CD4-positive, alpha-beta T cell treated with Interleukin-15 for 1 hour (primary cell): ENCODE results near the gene PSORS1C1.
"Not testable (repeated sequence)": the region's sequence is repeated elsewhere in the genome, so short reads cannot be mapped to it uniquely, and the experiment has no call there.

Experiments used
- DNase-seq: peaks from one replicate; pipeline ENCODE4 v3.0.0-alpha.2; 2020

PSORS1C1 gene

GRCh38 chr6:31180500-31180899 lies 65.9 kb downstream of the PSORS1C1 start:
- DNase-seq = peak; percentile 68

- not testable (repeated sequence) for DNase-seq
Measured at GRCh38 chr6:31183287-31183686, 68.7 kb downstream of the PSORS1C1 start.

DNA sequence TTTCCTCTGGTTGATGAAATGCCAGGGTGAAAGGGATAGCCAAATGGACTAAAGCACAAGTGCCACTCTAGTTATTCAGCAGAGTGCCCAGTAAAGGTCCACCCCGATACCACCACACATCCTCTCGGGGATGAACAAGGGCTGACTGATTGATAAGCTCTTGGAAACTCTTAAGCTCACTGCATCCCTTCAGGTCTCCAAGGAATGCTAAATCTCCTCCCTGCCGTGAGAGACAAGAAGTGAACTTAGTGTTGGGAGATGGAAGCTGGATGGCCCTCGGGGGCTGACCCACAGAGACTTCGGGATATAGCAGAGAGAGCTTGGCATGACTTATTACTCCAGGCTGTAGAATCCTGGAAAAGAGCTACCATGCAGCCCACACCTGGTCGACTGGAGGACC lies 69.3 kb downstream of the PSORS1C1 start:
- not testable (repeated sequence) for DNase-seq

DNA sequence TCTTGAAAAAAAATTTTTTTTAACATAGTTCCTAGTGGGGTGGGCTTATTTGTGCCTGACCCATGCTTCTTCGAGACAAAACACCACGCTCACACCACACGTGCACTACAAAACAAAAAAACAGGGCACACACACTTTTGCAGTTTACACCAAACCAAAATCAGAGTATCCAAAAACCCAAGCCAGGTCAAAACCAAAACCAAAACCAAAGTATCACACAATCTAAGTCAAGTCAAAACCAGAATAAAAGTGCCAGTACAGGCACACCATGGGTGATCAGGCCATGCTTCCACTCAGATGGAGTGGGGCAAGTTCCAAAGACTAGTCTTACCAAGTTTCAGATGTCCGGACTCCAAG lies 71.1 kb downstream of the PSORS1C1 start:
- not testable (repeated sequence) for DNase-seq

DNA sequence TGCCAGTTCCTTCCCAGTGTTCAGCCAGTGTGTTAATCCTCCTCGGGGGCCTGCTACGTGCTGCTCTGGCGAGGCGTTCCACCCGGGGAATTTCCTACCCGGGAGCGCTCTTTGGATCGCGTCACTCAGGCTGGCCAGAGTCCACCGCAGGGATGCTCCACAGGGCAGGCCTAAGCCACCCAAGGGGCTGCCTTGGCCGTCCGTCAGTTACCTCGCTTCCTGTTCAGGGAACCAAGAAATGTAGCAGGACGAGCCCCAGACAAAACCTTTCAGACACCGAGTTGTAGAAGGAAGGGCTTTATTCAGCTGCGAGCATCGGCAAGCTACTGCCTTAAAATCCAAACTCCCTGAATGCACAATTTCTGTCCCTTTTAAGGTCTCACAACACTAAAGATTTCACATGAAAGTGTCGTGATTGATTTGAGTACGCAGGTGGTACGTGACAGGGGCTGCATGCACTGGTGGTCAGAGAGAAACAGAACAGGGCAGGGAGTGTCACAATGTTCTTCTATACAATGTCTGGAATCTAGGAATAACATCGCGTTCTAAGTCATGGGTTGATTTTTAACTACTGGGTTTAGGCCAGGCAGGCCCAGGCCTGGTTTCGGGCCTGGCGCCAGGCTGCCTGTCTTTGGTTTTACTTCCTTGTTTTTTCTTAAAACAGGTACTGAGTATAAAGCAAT lies 71.6 kb downstream of the PSORS1C1 start:
- DNase-seq = no peak

GRCh38 chr6:31187780-31188194 lies 73.2 kb downstream of the PSORS1C1 start:
- DNase-seq = no peak

DNA sequence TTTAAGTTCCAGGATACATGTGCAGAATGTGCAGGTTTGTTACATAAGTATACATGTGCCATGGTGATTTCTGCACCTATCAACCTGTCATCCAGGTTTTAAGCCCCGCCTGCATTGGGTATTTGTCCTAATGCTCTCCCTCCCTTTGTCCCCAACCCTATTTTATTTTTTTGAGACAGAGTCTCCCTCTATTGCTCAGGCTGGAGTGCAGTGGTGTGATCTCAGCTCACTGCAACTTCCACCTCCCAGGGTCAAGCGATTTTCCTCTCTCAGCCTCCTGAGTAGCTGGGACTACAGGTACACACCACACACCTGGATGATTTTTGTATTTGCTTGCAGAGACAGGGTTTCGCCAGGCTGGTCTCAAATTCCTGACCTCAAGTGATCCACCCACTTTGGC lies 74.6 kb downstream of the PSORS1C1 start:
- DNase-seq = not testable (repeated sequence)
